Measurements from ENCODE around the gene MPV17L2. TPM values are rescaled to one million over a fixed set of nuclear protein-coding genes. Genes with fewer than 3 reads are reported as not detected.

The MPV17L2 gene
- total and polyA plus RNA-seq, 2 experiments from 2014 or later: 38.7 to 81.3 TPM

- no peak for TF ChIP-seq REST (IDR thresholded peaks at IDR 0.05; ENCODE audit: unreplicated experiment)
- no peak for TF ChIP-seq CTCF (conservative IDR thresholded peaks at IDR 0.05; ENCODE audit: low read depth in 2 of 2)
Measured at GRCh38 chr19:18145391-18145999, 47.5 kb upstream of the MPV17L2 start (continued).

DNA sequence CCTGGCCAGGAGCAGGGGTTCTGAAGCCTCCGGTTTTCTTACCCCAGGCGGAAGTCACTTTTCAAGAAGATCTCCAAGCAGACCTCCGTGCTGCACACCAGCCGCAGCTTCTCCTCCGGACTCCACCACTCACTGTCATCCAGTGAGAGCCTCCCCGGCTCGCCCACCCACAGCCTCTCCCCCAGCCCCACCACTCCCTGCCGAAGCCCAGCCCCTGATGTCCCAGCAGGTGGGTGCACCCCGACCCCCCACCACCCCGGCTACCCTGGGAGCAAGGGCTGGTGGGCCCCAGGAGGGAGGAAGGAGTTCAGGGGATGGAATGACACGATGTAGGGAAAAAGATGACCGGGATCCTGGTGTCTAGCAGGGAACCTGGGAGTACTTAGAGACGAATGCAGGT is 45.6 kb upstream of the MPV17L2 start:
- peaks cover 5% of the 10 kb centered on the region; the same call in 1 of the 2 replicates for H3K4me1 ChIP-seq (ENCODE audit: insufficient read depth)
- ATAC-seq: no peak
- TF ChIP-seq ETS1 (IDR thresholded peaks at IDR 0.05) (no peak), POLR2AphosphoS5 (IDR thresholded peaks at IDR 0.05; ENCODE audit: low read depth) (no peak), CTCF (conservative IDR thresholded peaks at IDR 0.05; ENCODE audit: low read depth in 2 of 2) (no peak), STAT1 (IDR thresholded peaks at IDR 0.05; ENCODE audit: unreplicated experiment) (no peak), JUNB (IDR thresholded peaks at IDR 0.05; ENCODE audit: unreplicated experiment) (no peak)
- TF ChIP-seq, protein P1, sequence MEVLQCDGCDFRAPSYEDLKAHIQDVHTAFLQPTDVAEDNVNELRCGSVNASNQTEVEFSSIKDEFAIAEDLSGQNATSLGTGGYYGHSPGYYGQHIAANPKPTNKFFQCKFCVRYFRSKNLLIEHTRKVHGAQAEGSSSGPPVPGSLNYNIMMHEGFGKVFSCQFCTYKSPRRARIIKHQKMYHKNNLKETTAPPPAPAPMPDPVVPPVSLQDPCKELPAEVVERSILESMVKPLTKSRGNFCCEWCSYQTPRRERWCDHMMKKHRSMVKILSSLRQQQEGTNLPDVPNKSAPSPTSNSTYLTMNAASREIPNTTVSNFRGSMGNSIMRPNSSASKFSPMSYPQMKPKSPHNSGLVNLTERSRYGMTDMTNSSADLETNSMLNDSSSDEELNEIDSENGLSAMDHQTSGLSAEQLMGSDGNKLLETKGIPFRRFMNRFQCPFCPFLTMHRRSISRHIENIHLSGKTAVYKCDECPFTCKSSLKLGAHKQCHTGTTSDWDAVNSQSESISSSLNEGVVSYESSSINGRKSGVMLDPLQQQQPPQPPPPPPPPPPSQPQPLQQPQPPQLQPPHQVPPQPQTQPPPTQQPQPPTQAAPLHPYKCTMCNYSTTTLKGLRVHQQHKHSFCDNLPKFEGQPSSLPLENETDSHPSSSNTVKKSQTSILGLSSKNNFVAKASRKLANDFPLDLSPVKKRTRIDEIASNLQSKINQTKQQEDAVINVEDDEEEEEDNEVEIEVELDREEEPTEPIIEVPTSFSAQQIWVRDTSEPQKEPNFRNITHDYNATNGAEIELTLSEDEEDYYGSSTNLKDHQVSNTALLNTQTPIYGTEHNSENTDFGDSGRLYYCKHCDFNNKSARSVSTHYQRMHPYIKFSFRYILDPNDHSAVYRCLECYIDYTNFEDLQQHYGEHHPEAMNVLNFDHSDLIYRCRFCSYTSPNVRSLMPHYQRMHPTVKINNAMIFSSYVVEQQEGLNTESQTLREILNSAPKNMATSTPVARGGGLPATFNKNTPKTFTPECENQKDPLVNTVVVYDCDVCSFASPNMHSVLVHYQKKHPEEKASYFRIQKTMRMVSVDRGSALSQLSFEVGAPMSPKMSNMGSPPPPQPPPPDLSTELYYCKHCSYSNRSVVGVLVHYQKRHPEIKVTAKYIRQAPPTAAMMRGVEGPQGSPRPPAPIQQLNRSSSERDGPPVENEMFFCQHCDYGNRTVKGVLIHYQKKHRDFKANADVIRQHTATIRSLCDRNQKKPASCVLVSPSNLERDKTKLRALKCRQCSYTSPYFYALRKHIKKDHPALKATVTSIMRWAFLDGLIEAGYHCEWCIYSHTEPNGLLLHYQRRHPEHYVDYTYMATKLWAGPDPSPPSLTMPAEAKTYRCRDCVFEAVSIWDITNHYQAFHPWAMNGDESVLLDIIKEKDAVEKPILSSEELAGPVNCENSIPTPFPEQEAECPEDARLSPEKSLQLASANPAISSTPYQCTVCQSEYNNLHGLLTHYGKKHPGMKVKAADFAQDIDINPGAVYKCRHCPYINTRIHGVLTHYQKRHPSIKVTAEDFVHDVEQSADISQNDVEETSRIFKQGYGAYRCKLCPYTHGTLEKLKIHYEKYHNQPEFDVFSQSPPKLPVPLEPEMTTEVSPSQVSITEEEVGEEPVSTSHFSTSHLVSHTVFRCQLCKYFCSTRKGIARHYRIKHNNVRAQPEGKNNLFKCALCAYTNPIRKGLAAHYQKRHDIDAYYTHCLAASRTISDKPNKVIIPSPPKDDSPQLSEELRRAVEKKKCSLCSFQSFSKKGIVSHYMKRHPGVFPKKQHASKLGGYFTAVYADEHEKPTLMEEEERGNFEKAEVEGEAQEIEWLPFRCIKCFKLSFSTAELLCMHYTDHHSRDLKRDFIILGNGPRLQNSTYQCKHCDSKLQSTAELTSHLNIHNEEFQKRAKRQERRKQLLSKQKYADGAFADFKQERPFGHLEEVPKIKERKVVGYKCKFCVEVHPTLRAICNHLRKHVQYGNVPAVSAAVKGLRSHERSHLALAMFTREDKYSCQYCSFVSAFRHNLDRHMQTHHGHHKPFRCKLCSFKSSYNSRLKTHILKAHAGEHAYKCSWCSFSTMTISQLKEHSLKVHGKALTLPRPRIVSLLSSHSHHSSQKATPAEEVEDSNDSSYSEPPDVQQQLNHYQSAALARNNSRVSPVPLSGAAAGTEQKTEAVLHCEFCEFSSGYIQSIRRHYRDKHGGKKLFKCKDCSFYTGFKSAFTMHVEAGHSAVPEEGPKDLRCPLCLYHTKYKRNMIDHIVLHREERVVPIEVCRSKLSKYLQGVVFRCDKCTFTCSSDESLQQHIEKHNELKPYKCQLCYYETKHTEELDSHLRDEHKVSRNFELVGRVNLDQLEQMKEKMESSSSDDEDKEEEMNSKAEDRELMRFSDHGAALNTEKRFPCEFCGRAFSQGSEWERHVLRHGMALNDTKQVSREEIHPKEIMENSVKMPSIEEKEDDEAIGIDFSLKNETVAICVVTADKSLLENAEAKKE (CRISPR knock-in tag; IDR thresholded peaks at IDR 0.05): no peak

More for the DNA sequence above, 45.6 kb upstream of the MPV17L2 start:
- H3K9me2 ChIP-seq (ENCODE audit: insufficient read depth): no peaks in the 10 kb centered on the region
- no peaks in the 10 kb centered on the region; the same call in 1 of the 2 replicates for H3K36me3 ChIP-seq (ENCODE audit: insufficient read depth)
- no peaks in the 10 kb centered on the region for H3K27me3 ChIP-seq (ENCODE audit: insufficient read depth)
- no peaks in the 10 kb centered on the region for H4K20me1 ChIP-seq (replicated peaks; ENCODE audit: insufficient read depth)
- no peak overlapping the region for H3K4me3 ChIP-seq
- peaks cover 2% of the 10 kb centered on the region for H3K27me3 Mint-ChIP-seq (ENCODE audit: insufficient read depth, low read depth, poor library complexity)
- peaks cover 17% of the 10 kb centered on the region for H3K36me3 Mint-ChIP-seq (ENCODE audit: low read depth)
- no peak overlapping the region for H3K27ac ChIP-seq (ENCODE audit: low read depth)
- H3K4me1 Mint-ChIP-seq: peaks cover 5% of the 10 kb centered on the region; the same call in 2 of the 3 replicates
- no peak overlapping the region for H3K4me2 ChIP-seq
- no peak overlapping the region for H3K4me3 Mint-ChIP-seq
- H3F3A ChIP-seq (replicated peaks; ENCODE audit: low read depth): 0 out of 2 replicates have a peak, but pooled peaks cover 3% of the 10 kb centered on the region
- no peak overlapping the region for H2AFZ ChIP-seq
- H3K9me3 Mint-ChIP-seq: no peaks in the 10 kb centered on the region
- H3K27ac Mint-ChIP-seq: no peak overlapping the region
- DNase-seq (ENCODE audit: low spot score): no peak
- no peaks in the 10 kb centered on the region for H3K79me2 ChIP-seq (replicated peaks; ENCODE audit: insufficient read depth)

All from GM23338 (cell line).